NCI-H1105 treated with DMSO at 0.1 percent for 48 hours (cell line): ENCODE measurements around the gene LTBR.
"Not testable (repeated sequence)": the region's sequence is repeated elsewhere in the genome, so short reads cannot be mapped to it uniquely, and the experiment has no call there.

Source experiments
- DNase-seq: peaks from one replicate; lab custom pipeline; 2025; lab: John Stamatoyannopoulos, UW

LTBR gene

GRCh38 chr12:6383572-6384498 lies at the start of gene LTBR:
TSS of gene LTBR (plus strand) at chr12:6384162. CDS start at chr12:6384359, 197 bp downstream.
- DNase-seq, result no peak

- DNase-seq, result no peak
These were observed 49.6 kb upstream of the LTBR start for GRCh38 chr12:6334359-6334758.

GRCh38 chr12:6334940-6335450 lies 49.0 kb upstream of the LTBR start:
- no peak for DNase-seq

- DNase-seq, result no peak
These were observed 48.4 kb upstream of the LTBR start for GRCh38 chr12:6335451-6336078.

- peak; percentile 34 for DNase-seq
These were observed 47.7 kb upstream of the LTBR start for GRCh38 chr12:6336079-6336888.

- DNase-seq, result no peak
These were observed 46.8 kb upstream of the LTBR start for GRCh38 chr12:6336889-6337853.

GRCh38 chr12:6337958-6338433 lies 46.0 kb upstream of the LTBR start:
- DNase-seq, result no peak

GRCh38 chr12:6338536-6338935 lies 45.4 kb upstream of the LTBR start:
- not testable (repeated sequence) for DNase-seq

- no peak for DNase-seq
These were observed 45.0 kb upstream of the LTBR start for GRCh38 chr12:6338955-6339354.

- DNase-seq, result no peak
These were observed 43.8 kb upstream of the LTBR start for GRCh38 chr12:6340032-6340638.

GRCh38 chr12:6340745-6341416 lies 43.1 kb upstream of the LTBR start:
- no peak for DNase-seq

GRCh38 chr12:6341417-6342139 lies 42.4 kb upstream of the LTBR start, which contains the start of gene TNFRSF1A:
TSS of gene TNFRSF1A (minus strand) at chr12:6342076. CDS start at chr12:6341814, 262 bp downstream.
- no peak for DNase-seq

- no peak for DNase-seq
These were observed 41.6 kb upstream of the LTBR start for GRCh38 chr12:6342140-6342889.

- no peak for DNase-seq
These were observed 40.4 kb upstream of the LTBR start for GRCh38 chr12:6343518-6343917.

GRCh38 chr12:6344101-6344660 lies 39.8 kb upstream of the LTBR start:
- DNase-seq, result not testable (repeated sequence)

- DNase-seq, result no peak
These were observed 38.5 kb upstream of the LTBR start for GRCh38 chr12:6345319-6346091.

GRCh38 chr12:6346235-6346832 lies 37.6 kb upstream of the LTBR start:
- DNase-seq, result no peak
